Stimulated activated CD4-positive, alpha-beta T cell treated with anti-CD3 and anti-CD28 coated beads, Interleukin-2, amount 100 ng/mL, for 48 hours (primary cell): ENCODE results near the gene AKIP1.
"Not testable (repeated sequence)": the region's sequence is repeated elsewhere in the genome, so short reads cannot be mapped to it uniquely, and the experiment has no call there.

Source experiments
- DNase-seq, 2 donors: peaks; one replicate each; pipeline ENCODE4 v3.0.0-alpha.2; 2020

The AKIP1 gene

DNA sequence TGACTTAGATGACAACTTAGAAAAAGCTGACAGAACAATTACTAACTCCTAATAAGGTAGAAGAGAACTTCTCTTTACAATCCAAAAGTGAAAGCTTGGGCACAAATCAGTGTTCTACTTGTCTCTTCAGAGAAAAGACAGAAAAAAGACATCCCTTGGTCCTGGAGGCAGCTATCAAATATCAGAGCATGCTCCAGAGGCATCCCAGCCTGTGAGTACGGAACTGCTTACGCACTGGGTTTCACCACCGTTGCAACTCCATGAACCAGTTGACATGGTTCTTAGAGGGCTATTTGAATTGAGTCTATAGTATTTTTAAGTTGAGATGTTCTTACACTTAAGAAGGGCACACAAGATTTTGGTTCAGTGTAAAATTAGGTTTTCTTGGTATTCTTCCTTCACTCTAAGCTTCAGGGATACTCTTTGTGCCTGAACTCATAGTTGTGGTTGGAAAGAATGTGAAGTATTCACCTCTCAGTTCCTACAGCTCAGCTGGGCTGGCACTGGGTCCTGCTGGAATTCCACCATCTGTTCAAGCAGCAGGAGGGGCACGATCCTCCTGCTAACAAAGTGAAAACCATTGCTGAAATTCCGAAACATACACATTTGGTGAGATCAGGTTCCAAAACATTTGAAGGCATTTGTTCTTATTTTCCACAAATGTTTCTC lies 6.3 kb downstream of the AKIP1 start:
- DNase-seq, result no peak

DNA sequence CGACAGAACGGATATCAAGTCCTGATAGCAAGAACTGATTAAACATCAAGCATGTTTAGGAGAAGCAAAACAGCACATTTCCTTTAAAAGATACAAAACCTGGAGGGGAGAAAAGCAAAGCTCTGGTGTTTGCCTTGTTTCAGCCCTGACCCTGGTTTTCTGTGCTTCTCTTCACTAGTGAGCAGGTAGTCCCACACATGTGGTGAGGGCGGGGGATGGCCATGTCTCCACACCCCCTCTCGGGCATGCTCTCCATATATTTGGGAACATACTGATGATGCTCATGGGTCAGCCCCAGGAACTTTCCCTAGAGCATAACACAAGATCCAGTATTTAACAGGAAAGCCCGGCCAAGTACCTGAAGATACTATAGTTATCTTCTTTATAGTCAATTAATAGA lies 11.7 kb downstream of the AKIP1 start:
- DNase-seq, result no peak

DNA sequence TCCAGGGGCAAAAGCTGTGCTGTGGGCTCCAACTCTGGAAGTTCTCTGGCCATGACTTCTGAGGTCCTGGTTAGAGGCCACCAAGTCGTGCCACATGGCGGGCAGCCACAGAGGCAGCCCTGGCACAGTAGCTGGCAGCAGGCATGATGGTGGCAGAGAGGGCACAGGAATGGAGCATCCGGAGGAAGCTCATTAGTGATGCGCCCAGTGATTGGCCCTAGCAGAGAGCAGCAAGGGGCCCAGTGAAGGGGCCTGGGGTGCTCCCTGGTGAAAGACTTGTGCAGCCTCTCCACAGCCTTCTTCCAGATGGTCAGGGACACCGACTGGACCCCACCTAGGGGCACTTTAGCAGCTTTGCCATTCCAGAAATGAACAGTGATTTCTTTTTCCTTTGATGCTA lies 14.7 kb downstream of the AKIP1 start:
- no peak for DNase-seq

GRCh38 chr11:8926236-8926635 lies 15.2 kb downstream of the AKIP1 start:
- no peak for DNase-seq

GRCh38 chr11:8927233-8927632 lies 16.2 kb downstream of the AKIP1 start:
- no peak for DNase-seq

- no peak for DNase-seq
Measured at GRCh38 chr11:8928205-8928604, 17.2 kb downstream of the AKIP1 start.

DNA sequence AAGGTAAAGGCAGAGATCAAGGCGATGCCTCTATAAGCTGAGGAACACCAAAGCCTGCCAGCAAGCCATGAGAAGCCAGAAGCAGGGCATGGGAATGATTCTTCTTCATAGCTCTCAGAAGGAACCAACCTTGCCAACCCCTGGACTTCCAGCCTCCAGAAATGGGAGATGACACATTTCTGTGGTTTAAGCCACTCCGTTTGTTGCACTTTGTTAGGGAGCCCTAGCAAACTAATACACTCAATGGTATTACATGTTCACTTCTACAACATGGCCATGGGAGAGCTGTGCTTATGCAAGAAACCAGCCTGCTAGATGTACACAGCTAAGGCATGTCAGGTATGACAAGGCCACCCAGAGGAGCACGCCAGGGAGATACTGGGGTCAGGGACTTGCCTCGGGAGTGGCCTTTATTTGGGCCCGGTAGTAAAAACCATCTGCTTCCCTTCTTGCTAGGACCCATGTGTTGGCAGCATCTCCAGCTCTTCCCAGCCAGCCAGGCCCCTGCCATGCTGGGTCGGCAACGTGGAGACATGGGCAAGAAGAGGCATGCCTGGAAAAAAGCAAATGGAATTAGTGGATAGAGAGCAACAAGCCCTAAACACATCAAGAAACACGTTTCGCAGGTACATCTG lies 18.1 kb downstream of the AKIP1 start:
- no peak for DNase-seq

- no peak for DNase-seq
Measured at GRCh38 chr11:8930456-8931175, 19.6 kb downstream of the AKIP1 start.

- no peak for DNase-seq
Measured at GRCh38 chr11:8932564-8933180, 21.7 kb downstream of the AKIP1 start, which contains the start of gene C11orf16. Gene C11orf16 (minus strand): TSS chr11:8932947. CDS start chr11:8932308, 639 bp downstream.

- DNase-seq, result no peak
Measured at GRCh38 chr11:8933931-8934330, 22.9 kb downstream of the AKIP1 start.

- DNase-seq, result no peak
Measured at GRCh38 chr11:8934742-8935488, 23.9 kb downstream of the AKIP1 start.

- DNase-seq, result not testable (repeated sequence)
Measured at GRCh38 chr11:8935789-8936188, 24.8 kb downstream of the AKIP1 start.

DNA sequence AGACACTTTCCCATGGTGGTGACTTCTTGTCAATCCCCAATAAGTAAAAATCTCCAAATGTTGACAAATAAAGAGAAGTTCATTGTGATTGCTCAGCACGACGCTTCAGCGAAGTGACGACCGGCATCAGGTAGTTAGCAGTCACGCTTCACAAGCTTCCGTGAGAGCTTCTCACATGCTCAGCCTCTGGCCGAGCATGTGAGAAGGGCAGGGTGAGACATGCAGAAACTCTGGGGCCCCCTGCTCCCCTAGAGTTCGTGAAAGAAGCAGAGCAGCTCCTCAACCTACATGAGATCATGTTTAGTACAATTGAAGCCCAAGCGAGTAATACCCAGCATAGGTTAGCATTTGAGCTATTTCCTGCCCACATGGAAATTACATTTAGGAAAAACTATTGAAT lies 26.2 kb downstream of the AKIP1 start:
- no peak for DNase-seq

- no peak for DNase-seq
Measured at GRCh38 chr11:8937659-8938058, 26.7 kb downstream of the AKIP1 start.

DNA sequence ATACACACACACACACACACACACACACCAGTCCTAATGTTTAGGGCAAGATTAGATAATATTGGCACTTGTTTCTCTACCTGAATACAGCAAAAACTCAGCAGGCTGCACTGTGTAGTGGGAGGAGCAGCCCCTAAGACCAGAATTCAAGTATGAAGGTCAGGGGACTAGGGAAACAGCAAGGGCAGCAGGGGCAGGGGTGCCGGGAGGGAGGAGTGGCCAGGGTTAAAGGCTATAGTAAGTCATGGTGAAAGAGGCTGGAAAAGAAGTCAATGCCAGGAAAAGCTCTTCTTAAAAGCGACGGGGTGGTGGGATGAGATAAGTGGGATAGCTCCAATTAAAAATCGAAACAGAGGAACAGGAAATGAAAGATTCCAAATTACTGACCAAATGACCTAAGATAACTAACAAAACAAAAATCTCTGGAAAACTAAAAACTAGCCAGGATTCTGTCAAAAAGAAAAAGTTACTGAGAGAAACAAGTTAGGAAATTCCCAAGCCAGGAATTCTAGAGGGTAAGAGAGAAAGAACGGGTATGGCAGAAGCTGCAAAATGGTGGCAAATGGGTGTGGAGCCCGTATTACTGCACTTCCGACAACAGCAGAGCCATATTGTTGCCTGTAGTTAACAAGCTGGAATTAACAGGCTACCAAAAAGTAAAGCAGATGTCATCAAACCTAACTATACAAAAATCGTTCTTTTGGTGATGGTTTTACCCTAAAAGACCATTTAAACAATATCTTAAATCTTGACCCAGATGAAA lies 30.5 kb downstream of the AKIP1 start:
- no peak for DNase-seq

GRCh38 chr11:8942518-8943066 lies 31.6 kb downstream of the AKIP1 start, which contains the start of gene ASCL3:
Gene ASCL3 (minus strand): TSS chr11:8943016. CDS start chr11:8938161, 4,855 bp downstream.
- no peak for DNase-seq

DNA sequence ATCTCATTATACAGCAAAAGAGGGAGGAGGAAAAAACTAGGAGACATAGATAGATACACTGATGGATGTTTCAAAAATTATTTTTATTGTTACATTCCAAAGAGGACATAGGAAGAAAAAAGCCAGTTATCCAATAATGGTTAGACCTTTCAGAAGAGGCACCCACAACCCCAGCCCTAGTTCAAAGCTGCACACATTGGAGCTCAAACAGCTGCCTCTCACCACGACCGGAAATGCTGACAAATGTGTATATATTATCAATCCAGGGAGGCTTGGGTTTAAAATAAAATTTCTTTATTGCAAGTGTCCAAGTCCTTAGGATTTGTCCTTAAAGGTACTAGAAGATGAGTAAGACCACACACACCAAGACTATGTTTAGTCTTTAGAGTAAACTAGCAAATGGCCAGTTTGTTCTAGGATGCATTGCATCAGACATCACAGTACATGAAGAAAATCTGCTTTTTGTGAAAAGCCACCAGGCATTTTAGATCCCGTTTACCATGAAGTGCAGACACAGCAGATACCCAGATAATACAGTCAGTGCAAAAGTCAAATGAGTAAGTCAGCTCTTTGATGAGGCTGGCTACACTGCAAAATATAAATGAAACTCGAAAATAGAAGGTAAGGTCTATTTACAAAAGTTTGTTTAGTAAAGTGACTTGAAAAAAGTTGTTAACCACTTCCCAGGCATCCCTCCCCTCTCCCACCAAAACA lies 36.4 kb downstream of the AKIP1 start:
- no peak for DNase-seq

DNA sequence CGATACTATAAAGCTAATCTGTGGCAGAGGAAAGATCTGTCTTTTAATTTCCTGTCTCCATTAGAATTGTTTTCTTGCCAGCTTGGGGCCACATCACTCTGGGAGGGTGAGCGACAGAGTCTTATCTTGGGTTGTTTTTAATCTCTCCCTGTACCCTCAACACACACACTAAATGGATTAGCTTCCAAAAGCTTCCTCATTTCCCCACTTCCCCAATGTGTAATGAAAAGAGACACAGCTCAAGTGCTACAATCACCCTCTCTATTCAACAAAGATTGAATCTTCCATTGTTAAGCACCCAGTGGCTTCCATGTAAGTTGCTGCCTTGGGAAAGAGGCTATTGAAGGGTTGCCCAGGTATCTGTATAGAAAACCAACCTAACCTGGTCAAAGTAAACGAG lies 37.9 kb downstream of the AKIP1 start:
- DNase-seq, result no peak

- DNase-seq, result no peak
Measured at GRCh38 chr11:8956860-8957259, 45.9 kb downstream of the AKIP1 start.

- no peak for DNase-seq
Measured at GRCh38 chr11:8959546-8960166, 48.7 kb downstream of the AKIP1 start.

DNA sequence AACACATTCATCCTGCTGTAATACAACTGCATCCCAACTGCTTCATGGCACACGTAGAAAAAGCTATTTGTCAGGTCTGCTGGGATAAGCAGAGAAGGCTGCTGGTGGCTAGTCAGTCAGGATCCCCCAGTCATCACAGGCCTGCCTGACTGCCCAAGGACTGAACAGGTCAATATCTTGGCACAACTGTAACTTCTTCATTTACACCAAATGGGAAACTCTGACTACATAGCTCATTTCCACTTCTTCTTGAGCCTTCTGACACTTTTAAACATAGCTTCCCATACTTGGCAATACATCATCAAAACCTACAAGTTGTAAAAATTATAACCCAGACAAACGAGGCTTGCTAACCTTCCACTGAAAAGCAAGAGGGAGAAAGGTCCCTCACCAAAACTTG lies 50.4 kb downstream of the AKIP1 start:
- no peak for DNase-seq
